Measurements from ENCODE around the gene IL1RL1. TPM values are rescaled to one million over a fixed set of nuclear protein-coding genes. Genes with fewer than 3 reads are reported as not detected.

The IL1RL1 gene
- total RNA-seq, 2 donors from 2014 or later = 3.4 to 3.8 TPM

DNA sequence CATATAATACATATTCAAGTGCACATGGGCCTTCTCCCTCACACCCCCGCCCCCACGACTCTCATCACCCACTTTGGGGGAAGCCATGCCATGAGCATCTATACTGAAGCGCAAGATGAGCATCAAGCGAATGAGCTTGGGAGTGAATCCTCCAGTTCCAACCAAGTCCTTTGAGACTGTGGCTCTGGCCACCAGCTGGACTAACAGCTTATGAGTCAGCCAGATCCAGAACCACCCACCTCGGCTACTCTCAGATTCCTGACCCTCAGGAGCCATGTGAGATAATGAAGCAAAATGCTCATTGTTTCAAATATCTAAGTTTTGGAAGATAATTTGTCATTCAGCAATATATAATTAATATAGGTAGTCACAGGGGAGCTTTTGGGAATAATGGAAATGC is 22.2 kb upstream of the IL1RL1 start:
- intact Hi-C loops (cut with DNase I, micrococcal nuclease) = no loop called here
- ATAC-seq (no peak), DNase-seq (no peak)

GRCh38 chr2:102290594-102290993 is 20.8 kb upstream of the IL1RL1 start:
- ATAC-seq (no peak), DNase-seq (no peak)
- intact Hi-C loops (cut with DNase I, micrococcal nuclease) = no loop called here

- DNase-seq (peak in 1 of 2 donors; percentile 23), ATAC-seq (no peak)
- intact Hi-C loops (cut with DNase I, micrococcal nuclease) = no loop called here
Observed at GRCh38 chr2:102291319-102292075, 19.9 kb upstream of the IL1RL1 start.

DNA sequence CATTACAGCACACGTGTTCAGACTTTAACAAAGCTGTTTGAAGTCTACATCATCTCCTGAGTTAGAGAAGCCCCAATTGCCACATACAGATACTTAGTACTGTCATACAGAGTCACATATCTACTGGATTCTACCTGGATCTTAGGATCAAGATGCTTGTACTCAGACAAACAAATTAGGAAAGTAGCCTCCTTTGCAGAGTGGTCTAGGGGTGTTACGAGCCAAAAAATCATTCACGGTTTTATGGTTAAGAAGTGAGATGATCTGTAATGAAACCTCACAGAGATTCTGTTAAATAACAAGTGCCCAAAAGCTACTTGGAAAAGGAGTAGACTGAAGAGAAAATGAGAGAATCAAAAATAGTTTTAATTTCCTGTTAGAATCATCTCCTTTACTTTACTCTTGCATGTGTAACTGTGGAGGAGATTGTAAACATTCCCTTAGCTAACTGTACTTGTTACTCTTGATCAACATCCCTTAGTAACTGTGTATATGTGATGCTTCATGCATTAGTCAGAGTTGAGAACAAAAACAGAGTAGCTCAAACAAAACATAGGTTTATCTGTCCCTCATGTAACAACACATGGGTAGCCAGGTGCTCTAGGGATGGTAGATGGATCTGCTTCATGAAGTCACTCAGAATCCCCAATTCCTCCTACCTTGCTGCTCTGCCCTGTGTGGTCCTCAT is 16.4 kb upstream of the IL1RL1 start:
- intact Hi-C loops (cut with DNase I, micrococcal nuclease) = no loop called here
- DNase-seq = no peak

GRCh38 chr2:102295566-102295965 is 15.8 kb upstream of the IL1RL1 start:
- ATAC-seq (no peak), DNase-seq (no peak)
- intact Hi-C loops (cut with DNase I, micrococcal nuclease) = no loop called here

More for the DNA sequence above, 16.4 kb upstream of the IL1RL1 start:
- no peak for ATAC-seq

- no peak for DNase-seq
- intact Hi-C loops (cut with DNase I, micrococcal nuclease) = no loop called here
- no peak for ATAC-seq
Observed at GRCh38 chr2:102296449-102296848, 14.9 kb upstream of the IL1RL1 start.

DNA sequence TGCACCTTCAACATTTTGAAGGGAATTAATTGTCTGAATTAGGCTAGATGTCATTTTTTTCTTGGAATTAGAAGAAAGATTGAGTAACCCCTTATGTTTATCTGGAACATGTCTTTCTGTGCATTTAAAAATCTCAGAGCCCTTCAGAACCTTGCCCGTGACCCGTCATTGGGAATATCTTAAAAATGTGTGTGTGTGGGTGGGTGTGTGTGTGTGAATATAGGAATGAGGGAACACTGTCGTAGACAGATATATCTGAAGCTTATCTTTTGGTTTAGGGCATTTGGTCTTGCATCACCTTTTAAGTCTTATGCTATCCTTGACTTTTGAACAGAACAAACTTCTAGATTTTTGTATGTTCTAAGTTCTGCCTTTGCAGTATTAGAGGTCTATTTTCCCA is 13.5 kb upstream of the IL1RL1 start:
- DNase-seq = no peak
- ATAC-seq = no peak
- intact Hi-C loops (cut with DNase I, micrococcal nuclease) = no loop called here

DNA sequence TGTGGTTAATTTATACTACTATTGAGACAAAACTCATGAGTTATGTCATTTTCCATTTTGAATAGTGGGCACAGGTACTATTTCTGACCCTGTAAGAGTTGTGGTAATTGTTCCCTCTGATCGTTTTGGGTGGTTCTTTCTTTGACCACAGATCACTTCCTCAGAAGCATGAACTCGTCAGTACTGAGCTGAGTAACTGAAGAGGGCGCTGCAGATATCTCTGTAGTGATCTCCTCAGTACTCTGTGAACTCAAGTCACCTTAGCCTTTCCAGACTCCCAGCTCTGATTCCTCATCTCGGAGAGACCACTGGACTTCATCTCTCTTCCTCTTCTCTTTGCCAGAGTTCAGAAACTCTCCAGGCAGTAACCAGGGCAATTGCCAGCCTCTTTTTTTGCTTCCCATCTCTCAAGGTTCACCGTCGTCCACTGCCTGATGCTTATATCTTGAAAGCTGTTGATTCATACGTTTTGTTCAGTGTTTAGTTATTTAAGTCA is 9.4 kb upstream of the IL1RL1 start:
- peak; percentile 91 for ATAC-seq
- intact Hi-C loops (cut with DNase I, micrococcal nuclease) = no loop called here
- DNase-seq = peak; percentile 43 to 49

- intact Hi-C loops (cut with DNase I, micrococcal nuclease) = no loop called here
- no peak for ATAC-seq
- DNase-seq = no peak
Observed at GRCh38 chr2:102302458-102302857, 8.9 kb upstream of the IL1RL1 start.

DNA sequence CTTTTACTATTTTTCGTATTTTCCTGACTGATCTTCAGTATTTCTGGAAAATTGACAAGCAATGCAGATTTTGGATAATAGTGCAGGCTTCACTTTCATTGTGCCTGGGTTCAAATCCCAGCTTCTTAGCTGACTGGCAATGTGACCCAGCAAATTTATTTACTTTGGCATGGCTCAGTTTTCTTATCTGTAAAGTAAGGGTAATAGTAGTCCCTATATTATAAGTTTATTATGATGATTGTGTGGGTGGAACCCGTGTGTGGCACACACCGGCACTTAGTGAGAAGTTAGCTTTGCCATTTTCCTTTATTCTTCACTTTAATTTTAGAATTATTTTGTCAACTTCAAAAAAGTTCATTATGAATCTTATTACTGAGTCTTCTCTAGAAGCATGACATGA is 7.8 kb upstream of the IL1RL1 start:
- intact Hi-C loops (cut with DNase I, micrococcal nuclease) = no loop called here
- DNase-seq (no peak), ATAC-seq (peak; percentile 91)

- DNase-seq (no peak), ATAC-seq (no peak)
- intact Hi-C loops (cut with DNase I, micrococcal nuclease) = no loop called here
Observed at GRCh38 chr2:102304268-102304667, 7.1 kb upstream of the IL1RL1 start.

GRCh38 chr2:102304711-102305611 is 6.4 kb upstream of the IL1RL1 start:
- ATAC-seq (no peak), DNase-seq (no peak)
- intact Hi-C loops (cut with DNase I, micrococcal nuclease) = no loop called here

GRCh38 chr2:102306125-102306524 is 5.2 kb upstream of the IL1RL1 start:
- DNase-seq = no peak
- intact Hi-C loops (cut with DNase I, micrococcal nuclease) = no loop called here
- ATAC-seq = no peak

DNA sequence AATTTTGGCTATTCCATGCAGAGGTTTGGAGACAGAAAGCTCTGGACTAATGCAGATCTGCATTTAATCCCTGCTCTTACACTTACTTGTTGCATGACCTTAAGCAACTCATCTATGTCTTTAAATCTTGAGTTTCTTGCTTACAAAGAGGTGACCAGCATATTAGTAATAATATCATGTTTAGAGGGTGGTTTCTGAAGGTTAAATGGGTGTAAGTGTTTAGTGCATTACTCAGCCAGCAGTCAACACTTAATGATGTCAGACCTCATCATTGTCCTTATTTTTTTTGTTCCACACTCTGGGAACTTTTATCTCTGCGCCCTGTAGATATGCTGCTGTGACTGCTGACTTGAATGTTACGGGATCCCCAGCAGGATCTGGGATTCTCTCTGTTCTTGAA is 1.7 kb downstream of the IL1RL1 start:
- DNase-seq (no peak), ATAC-seq (no peak)
- intact Hi-C loops (cut with DNase I, micrococcal nuclease) = no loop called here

DNA sequence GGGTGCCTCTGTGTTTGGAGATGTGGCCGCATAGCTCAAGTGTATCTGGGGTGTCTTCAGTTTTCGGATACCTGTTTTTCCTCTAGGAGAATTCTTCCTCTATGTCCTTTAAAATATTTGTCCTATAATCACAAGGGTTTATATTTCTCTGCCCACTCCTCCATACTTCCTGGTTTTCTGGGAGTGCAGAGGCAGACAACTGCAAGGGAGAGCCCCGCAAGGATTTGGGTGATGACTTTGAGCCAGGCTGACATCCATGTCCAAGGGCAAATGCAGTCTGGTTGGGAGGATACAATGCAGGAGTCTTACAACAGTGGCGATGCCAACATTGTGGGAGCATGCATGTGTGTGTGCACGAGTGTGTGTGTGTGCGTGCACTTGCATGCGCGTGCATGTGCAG is 2.1 kb downstream of the IL1RL1 start:
- intact Hi-C loops (cut with DNase I, micrococcal nuclease) = no loop called here
- no peak for DNase-seq
- no peak for ATAC-seq

DNA sequence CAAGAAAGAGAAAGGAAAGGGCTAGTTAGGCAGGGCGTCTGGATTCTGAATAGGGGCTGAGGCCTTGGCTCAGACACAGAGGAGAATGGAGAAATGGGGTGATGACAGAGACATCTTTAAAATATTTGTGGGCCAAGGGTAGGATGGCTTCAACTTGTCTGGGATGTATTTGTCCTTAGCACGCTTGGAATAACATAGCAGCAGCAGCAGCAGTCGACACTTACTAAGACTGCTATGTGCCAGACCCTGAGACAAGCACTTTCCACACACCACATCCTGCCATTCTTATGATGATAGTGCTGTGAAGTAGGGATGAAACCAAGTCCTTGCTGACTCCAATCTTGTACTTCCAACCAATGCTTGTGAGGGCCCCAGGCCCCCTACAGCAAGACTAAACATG is 2.6 kb downstream of the IL1RL1 start:
- DNase-seq (no peak), ATAC-seq (no peak)
- intact Hi-C loops (cut with DNase I, micrococcal nuclease) = no loop called here

DNA sequence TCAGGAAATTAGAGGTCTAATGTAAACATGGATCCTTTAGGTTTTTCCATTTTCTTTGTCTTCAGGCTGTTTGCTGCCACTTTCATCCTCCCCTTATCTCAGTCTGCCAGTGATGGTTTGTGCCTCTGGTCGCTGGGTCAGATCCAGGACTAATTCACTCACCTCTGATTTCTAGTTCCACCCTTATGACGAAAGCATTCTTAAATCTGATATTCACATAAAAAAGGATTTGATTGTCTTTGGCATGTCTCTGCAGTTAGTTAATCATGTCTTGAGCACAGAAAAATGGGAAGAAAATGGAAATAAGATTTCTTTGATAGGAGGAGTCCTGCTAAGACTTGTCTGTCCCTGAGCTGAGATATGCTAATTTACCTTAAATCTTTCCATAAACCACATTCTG is 4.6 kb downstream of the IL1RL1 start:
- intact Hi-C loops (cut with DNase I, micrococcal nuclease) = no loop called here
- ATAC-seq (no peak), DNase-seq (no peak)

- intact Hi-C loops (cut with DNase I, micrococcal nuclease) = no loop called here
- DNase-seq = no peak
- ATAC-seq = peak; percentile 37
Observed at GRCh38 chr2:102317715-102318114, 6.4 kb downstream of the IL1RL1 start.

- ATAC-seq (no peak), DNase-seq (no peak)
- intact Hi-C loops (cut with DNase I, micrococcal nuclease) = no loop called here
Observed at GRCh38 chr2:102318437-102318836, 7.1 kb downstream of the IL1RL1 start.

All from left colon (tissue), 2 donors.